GM18858 (cell line): ENCODE data around the gene THRB.

Experiments used
- ATAC-seq: cut with Tn5 transposase; IDR thresholded peaks from one replicate; pipeline ENCODE4 v1.9.1; 2021; ENCODE audit not compliant: unreplicated experiment

The THRB gene

GRCh38 chr3:24237971-24238706 is 256.5 kb downstream of the THRB start:
- peak; percentile 92 for ATAC-seq

- no peak for ATAC-seq
Observed at GRCh38 chr3:24235121-24235520, 259.5 kb downstream of the THRB start.

- ATAC-seq = no peak
Observed at GRCh38 chr3:24232784-24233183, 261.9 kb downstream of the THRB start.

GRCh38 chr3:24229468-24230221 is 265.0 kb downstream of the THRB start:
- ATAC-seq = no peak

- ATAC-seq = no peak
Observed at GRCh38 chr3:24227635-24228034, 267.0 kb downstream of the THRB start.

GRCh38 chr3:24226397-24226796 is 268.3 kb downstream of the THRB start:
- no peak for ATAC-seq

- no peak for ATAC-seq
Observed at GRCh38 chr3:24225385-24225950, 269.2 kb downstream of the THRB start.

GRCh38 chr3:24224666-24225384 is 269.8 kb downstream of the THRB start:
- ATAC-seq = no peak

GRCh38 chr3:24222165-24222805 is 272.4 kb downstream of the THRB start:
- no peak for ATAC-seq

- no peak for ATAC-seq
Observed at GRCh38 chr3:24220859-24221657, 273.6 kb downstream of the THRB start.

GRCh38 chr3:24215502-24215901 is 279.1 kb downstream of the THRB start:
- peak; percentile 49 for ATAC-seq

GRCh38 chr3:24211381-24211780 is 283.3 kb downstream of the THRB start:
- no peak for ATAC-seq

- ATAC-seq = no peak
Observed at GRCh38 chr3:24202071-24202470, 292.6 kb downstream of the THRB start.

- no peak for ATAC-seq
Observed at GRCh38 chr3:24201301-24201700, 293.3 kb downstream of the THRB start.

- no peak for ATAC-seq
Observed at GRCh38 chr3:24199775-24200247, 294.8 kb downstream of the THRB start.

- ATAC-seq = no peak
Observed at GRCh38 chr3:24199300-24199699, 295.4 kb downstream of the THRB start.

- no peak for ATAC-seq
Observed at GRCh38 chr3:24198728-24199127, 295.9 kb downstream of the THRB start.

- no peak for ATAC-seq
Observed at GRCh38 chr3:24197809-24198208, 296.8 kb downstream of the THRB start.

- no peak for ATAC-seq
Observed at GRCh38 chr3:24196526-24196925, 298.1 kb downstream of the THRB start.
